Activated T-helper 1 cell treated with anti-CD3 and anti-CD28 coated beads, Interleukin-2, amount 50 U/mL, for 16 hours (primary cell): ENCODE data around the gene PCBD2.
"Not testable (repeated sequence)": the region's sequence is repeated elsewhere in the genome, so short reads cannot be mapped to it uniquely, and the experiment has no call there.

Source experiments
- DNase-seq, 2 donors: peaks; one replicate each; pipeline ENCODE4 v3.0.0-alpha.2; 2020; ENCODE audit warnings: low read depth in 1 of 2, low spot score in 1 of 2

The PCBD2 gene

GRCh38 chr5:134905246-134905996, 490 bp downstream of the PCBD2 start:
- DNase-seq = peak; percentile 30 to 37

DNA sequence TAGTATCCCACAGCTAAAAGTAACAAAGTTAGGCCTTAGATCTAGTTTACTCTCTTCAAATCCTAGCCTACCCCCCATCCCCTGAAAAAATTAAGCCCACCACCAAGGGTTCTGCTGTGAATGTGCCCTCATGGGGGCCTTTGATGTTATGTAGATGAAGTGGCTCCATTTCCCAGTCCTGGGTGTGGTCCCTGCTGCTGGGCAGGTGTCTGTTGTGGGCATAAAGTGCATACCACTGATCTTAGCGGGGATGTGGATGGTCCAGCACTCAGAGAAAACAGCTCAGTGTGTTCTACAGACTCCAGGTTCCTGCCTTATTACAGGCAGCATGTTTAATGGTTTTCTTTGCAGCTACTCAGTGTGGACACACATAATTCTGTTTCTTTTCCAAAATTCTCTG, 1.9 kb downstream of the PCBD2 start:
- no peak for DNase-seq

GRCh38 chr5:134910752-134911151, 5.8 kb downstream of the PCBD2 start:
- not testable (repeated sequence) for DNase-seq

GRCh38 chr5:134911285-134912206, 6.6 kb downstream of the PCBD2 start:
- no peak for DNase-seq

- DNase-seq = no peak
These were observed 8.3 kb downstream of the PCBD2 start for GRCh38 chr5:134913254-134913653.

DNA sequence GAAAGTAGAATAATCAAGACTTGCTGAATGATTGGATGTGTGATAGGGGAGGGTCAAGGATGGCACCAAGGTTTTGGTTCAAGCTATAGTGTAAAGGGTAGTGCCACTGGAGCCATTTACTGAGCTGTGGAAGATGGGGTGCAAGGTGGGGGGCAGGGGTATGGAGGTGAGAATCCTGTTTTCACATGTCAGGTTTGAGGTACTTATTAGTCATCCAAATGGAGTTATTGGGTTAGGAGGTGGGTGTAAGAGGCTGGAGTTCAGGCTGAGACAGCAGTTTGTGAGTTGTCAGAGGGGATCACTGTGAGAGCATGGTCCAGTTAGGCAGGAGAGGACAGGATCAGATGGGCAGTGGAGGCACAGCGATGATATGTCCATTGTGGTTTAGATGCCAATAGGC, 8.9 kb downstream of the PCBD2 start:
- DNase-seq = no peak

DNA sequence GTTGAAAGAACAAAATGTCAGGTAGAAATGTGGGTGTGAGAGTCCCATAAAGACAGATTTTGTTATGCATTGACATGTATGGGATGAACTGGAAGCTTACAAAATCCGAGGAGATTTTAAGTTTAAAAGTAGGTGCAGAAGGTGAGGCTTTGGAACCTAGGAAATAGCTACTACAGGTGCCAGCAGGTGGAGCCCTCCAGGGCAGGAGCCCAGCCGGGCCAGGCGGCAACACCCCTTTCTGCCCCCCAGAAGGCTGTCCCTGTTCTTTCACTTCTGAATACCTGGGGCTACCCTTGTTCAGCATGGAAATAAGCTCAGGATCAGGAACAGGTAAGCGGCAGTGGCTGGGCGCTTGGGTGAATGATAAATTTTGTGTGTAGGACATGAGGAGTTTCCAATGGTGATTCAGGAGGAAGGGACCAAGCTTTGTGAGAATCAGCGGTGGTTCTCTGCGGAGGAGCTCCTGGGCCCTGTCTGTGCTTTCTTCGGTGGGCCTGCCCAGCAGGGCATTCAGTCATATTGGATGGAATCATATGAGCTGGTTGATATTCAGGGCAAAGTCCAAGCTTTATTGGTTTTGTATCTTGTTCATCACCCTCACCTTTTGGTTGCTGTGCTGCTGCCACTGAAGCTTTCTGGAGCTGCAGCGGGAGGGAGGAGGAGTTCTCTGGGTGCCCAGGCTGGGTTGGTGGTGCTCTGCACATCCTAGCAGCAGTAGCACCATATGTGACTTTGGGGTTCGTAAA, 12.3 kb downstream of the PCBD2 start:
- DNase-seq = no peak

GRCh38 chr5:134918861-134919260, 13.9 kb downstream of the PCBD2 start:
- DNase-seq = no peak

- DNase-seq = no peak
These were observed 16.1 kb downstream of the PCBD2 start for GRCh38 chr5:134920848-134921575.

DNA sequence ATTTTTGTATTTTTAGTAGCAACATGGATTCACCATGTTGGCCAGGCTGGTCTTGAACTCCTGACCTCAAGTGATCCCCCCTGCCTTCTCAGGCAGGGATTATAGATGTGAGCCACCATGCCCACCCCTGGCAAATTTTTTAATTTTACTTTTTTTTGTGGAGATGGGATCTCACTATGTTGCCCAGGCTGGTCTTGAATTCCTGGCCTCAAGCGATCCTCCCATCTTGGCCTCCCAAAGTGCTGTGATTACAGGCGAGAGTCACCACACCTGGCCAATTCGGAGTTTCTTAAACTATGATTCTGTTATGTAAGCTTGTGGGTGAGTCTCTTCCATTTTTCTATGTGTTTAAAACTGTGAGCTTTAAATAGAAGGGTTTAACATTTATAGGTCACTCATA, 27.6 kb downstream of the PCBD2 start:
- DNase-seq = no peak

DNA sequence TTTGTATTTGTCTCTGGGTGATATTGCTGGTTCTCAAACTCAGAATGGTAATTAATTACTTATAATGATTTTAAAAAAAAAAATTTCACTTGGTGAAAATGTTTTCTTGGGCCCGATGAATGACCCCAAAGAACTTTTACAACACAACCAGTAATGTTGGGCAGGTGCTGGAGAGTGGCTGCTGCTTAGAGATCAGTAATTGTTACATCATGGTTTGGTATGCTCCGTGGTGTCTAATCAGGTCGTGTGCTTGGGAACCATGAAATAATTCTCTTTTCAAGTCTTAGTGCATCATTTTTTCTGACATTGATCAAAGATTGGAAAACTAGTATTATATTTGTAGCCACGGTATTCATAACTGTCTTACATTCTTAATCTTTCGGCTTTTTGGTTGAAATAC, 29.3 kb downstream of the PCBD2 start:
- no peak for DNase-seq

DNA sequence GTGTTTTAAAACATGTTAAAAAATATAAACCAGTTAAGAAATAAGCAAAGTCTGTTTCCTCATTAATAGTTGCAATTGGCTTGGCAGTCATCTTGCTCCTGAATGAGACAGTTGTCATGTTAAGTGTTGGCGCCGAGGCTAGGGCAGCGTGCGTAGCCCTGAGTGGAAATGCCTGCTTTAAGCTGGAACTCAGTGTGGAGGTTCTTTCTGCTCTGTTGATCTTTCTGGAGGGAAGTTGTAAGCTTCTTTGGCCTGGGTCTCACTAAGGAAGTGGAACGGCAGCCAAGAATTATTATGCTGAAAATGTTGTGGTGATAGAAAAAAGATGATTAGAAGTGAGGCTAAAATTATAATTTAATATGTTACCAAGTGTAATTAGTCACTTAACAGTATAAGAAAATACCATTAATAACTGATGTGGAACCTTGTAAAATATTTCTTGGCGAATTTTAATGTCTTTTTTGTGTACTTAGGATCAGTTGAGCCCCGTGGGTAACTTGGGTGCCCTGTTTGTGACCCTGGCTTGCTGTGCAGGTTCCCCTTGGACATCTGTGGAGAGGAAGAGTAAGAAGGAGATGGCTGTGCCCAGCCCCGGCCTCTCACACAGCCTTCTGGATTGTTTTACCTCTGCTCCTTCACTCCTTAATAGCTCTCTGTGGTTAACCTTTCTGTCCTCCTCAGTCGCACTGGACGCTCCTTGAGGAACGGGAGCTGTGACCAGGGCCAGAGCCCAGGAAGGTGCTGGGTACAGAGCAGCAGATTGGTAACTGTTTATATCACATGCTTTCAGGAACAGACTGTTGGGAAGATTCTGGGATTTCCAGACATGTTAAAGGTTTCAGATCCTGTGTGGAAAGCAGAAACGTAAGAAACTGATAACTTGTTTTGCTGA, 31.0 kb downstream of the PCBD2 start:
- no peak for DNase-seq

- DNase-seq = no peak
These were observed 32.6 kb downstream of the PCBD2 start for GRCh38 chr5:134937526-134937925.

DNA sequence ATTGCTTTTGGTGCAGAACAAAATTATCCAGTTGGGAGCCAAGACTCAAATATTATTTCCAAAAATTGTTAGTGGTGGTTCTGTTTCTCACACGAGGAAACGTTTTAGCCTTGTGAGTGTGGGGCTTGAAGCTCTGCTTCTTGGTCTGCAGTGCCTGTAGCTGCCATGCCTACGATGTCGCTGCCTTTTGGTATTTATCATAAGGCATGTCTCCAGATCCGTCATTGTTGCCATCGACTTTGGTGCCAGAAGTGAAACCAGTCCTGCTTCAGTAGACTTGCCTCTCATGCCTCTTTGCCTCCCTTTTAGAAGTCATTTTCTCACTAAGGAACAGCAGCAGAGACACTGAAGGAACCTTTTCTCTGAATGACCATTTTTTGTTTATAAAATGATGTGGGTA, 33.1 kb downstream of the PCBD2 start:
- DNase-seq = no peak

DNA sequence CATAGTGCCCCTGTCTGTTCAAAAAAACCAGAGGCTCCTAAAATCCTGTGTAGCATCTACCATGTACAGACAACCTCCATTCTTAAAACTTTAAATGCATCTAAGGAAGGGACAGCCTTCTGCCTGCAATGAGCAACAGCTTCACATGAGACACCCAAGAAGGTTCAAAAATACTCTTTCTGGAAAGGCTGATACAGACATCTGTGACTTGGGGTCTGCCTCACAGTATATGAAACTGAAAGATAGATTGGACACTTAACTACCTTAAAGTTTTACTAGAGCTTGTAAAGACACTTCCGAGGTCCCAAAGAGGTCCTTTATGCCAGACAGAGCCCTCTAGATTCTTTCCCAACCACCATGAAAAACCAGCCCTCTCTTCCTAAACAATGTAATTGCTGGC, 34.6 kb downstream of the PCBD2 start:
- no peak for DNase-seq

DNA sequence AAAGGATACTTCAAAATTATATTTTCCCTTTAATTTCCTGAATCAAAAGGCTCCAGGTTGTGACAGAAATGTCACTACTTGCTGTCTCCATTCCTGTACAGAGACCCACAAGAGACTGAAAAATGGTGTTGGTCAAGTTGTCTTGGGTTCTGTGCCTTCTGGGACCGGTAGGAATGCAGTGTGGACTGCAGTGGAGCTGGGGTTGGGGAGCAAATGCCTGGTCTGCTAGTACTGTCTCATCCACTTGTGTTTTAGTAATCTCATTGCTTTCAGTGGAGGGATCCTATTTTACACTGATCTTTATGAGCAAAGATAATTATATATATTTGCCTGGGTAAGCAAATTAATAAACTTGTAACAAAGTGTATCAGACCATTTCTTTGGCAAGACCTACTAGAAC, 38.6 kb downstream of the PCBD2 start:
- DNase-seq = no peak

DNA sequence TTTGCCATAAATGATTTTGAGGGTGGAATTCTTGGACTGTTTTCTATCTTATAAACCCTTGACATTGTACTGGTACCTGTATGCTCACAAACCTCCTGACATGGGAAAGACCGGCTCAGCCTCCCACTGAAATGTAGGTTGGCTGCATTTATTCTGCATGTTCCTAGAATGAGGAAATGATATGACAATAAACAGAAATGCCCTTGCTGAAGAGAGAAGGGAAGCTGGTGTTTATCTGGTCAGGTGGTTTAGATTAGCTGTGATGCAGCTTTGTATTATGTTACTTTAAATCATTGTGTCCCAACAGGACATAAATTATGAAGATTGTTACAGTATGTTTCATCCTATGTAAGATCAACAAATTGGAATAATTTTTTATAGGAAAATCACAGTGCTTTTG, 39.7 kb downstream of the PCBD2 start:
- no peak for DNase-seq

DNA sequence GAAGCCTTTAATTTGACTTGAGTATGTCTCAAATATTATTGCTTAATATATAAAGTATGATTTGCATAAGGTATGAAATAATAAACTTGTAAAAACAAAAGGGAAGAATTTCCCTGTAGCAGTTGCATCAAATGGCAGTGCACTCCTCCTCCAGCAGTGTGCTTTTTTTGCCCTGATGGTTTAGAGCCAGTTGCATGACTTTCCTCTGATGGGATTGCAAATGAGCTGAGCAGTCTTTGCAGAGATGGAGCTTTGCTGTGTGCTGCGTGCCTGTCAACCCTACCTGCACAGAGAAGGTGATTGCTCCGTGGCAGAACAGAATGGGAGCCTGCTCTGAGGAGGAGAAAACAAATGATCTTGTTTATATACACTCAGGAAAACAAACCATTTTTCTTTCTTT, 40.1 kb downstream of the PCBD2 start:
- DNase-seq = no peak

GRCh38 chr5:134948911-134949310, 44.0 kb downstream of the PCBD2 start:
- DNase-seq = no peak

GRCh38 chr5:134949316-134949715, 44.4 kb downstream of the PCBD2 start:
- no peak for DNase-seq
